ELR (cell line): ENCODE data around the gene WASHC2A.
"Not testable (repeated sequence)": the region's sequence is repeated elsewhere in the genome, so short reads cannot be mapped to it uniquely, and the experiment has no call there.

Source experiments
- DNase-seq: peaks from one replicate; pipeline ENCODE4 v3.0.0-alpha.2; 2015; ENCODE audit warnings: low read depth

Gene WASHC2A

GRCh38 chr10:50143512-50144174 is 75.9 kb downstream of the WASHC2A start:
- DNase-seq: not testable (repeated sequence)

- DNase-seq: not testable (repeated sequence)
Observed at GRCh38 chr10:50145575-50145974, 77.8 kb downstream of the WASHC2A start.

- DNase-seq: no peak
Observed at GRCh38 chr10:50152792-50153272, 85.1 kb downstream of the WASHC2A start.

GRCh38 chr10:50157868-50158267 is 90.1 kb downstream of the WASHC2A start:
- not testable (repeated sequence) for DNase-seq

- DNase-seq: not testable (repeated sequence)
Observed at GRCh38 chr10:50159856-50160255, 92.1 kb downstream of the WASHC2A start.

GRCh38 chr10:50165038-50165437 is 97.3 kb downstream of the WASHC2A start:
- DNase-seq: peak; percentile 2

- DNase-seq: not testable (repeated sequence)
Observed at GRCh38 chr10:50167833-50168232, 100.1 kb downstream of the WASHC2A start.

- peak; percentile 76 for DNase-seq
Observed at GRCh38 chr10:50169506-50169905, 101.8 kb downstream of the WASHC2A start.

- peak; percentile 84 for DNase-seq
Observed at GRCh38 chr10:50174788-50175525, 107.2 kb downstream of the WASHC2A start.
